Astrocyte of the cerebellum (primary cell): ENCODE data around the gene CSF3.

Source experiments
- DNase-seq: peaks from one replicate; pipeline ENCODE4 v3.0.0-alpha.2; 2011; ENCODE audit warnings: low read depth
- H3K4me3 ChIP-seq: 2 replicates; pipeline ENCODE4 v1.5.1; 2011; ENCODE audit warnings: mild to moderate bottlenecking, low read depth, low read length, moderate library complexity
- CTCF ChIP-seq: IDR thresholded peaks from 2 replicates; pipeline ENCODE4 v1.5.1; 2012; ENCODE audit warnings: low read length, low read depth, moderate library complexity, mild to moderate bottlenecking; ENCODE audit errors: missing control alignments
- in situ Hi-C: cut with HindIII; loops from 2 replicates; pipeline ENCODE4 v1.10.0; 2017; ENCODE audit warnings: low sequenced_read_pairs

Gene CSF3

GRCh38 chr17:39972271-39972670 lies 43.0 kb upstream of the CSF3 start:
- no peak overlapping the region for H3K4me3 ChIP-seq
- no peak for DNase-seq
- in situ Hi-C loops, result no loop called here
- no peak for TF ChIP-seq CTCF

- in situ Hi-C loops, result no loop called here
- TF ChIP-seq CTCF, result no peak
- no peak overlapping the region for H3K4me3 ChIP-seq
- no peak for DNase-seq
These were observed 41.7 kb upstream of the CSF3 start for GRCh38 chr17:39973496-39973895.

GRCh38 chr17:39974433-39974832 lies 40.8 kb upstream of the CSF3 start:
- no peak for TF ChIP-seq CTCF
- H3K4me3 ChIP-seq, result no peak overlapping the region
- in situ Hi-C loops, result no loop called here
- no peak for DNase-seq

- in situ Hi-C loops, result loop anchor here (5.0 kb wide), 1 partner anchor 56 kb away; no protein-coding TSS in a partner anchor
- no peak for DNase-seq
- H3K4me3 ChIP-seq, result no peak overlapping the region
- TF ChIP-seq CTCF, result no peak
These were observed 39.4 kb upstream of the CSF3 start for GRCh38 chr17:39975801-39976200.

GRCh38 chr17:39979016-39979670 lies 36.1 kb upstream of the CSF3 start:
- TF ChIP-seq CTCF, result no peak
- in situ Hi-C loops, result loop anchor here (5.0 kb wide), 1 partner anchor 53 kb away; no protein-coding TSS in a partner anchor
- H3K4me3 ChIP-seq, result no peak overlapping the region
- DNase-seq, result peak; percentile 77

GRCh38 chr17:39979893-39980350 lies 35.3 kb upstream of the CSF3 start:
- in situ Hi-C loops, result loop anchor here (5.0 kb wide), 1 partner anchor 52 kb away; no protein-coding TSS in a partner anchor
- peak overlapping the region; percentile 88 for H3K4me3 ChIP-seq
- no peak for DNase-seq
- TF ChIP-seq CTCF, result peak; percentile 17
